GM19438 (cell line): ENCODE data around the gene TRPC4.

Experiments used
- ATAC-seq: cut with Tn5 transposase; IDR thresholded peaks from one replicate; pipeline ENCODE4 v1.9.1; 2021; ENCODE audit warnings: low read depth; ENCODE audit not compliant: unreplicated experiment

The TRPC4 gene

DNA sequence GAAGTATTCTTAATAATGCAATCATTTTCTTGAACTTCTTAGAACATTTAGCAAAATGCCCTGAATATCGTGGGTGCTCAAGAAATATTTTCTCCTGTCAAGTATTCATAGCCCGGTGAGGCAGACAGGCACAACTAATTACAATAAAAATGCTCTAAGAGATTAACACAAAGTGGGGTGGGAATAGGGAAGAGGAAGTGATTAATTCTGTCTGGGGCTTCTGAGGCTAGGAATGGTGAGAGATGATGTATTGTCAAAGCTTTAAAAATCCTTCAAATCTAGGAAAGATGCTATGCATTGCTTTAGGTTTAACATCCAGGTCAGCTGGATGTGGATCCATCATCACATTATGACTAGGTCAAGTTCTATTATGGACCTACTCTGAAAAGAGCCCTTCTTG lies 204.2 kb downstream of the TRPC4 start:
- no peak for ATAC-seq

DNA sequence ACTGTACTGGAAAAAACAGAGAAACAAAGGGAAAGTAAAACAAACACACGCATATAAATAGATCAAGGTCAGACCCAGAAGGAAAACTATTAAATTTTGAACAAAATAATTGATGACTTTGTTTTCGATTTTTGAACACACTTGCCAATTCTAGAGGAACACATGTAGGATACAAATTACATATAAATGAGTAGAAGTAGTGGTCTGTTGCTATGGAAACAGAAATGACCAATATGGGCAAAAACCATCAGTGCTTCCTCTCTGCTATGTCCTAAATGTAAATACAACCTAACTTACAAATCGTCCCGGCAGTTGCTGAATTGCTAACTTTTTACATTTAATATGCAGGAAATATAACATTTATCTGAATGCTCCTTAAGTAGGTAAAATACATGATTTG lies 205.8 kb downstream of the TRPC4 start:
- no peak for ATAC-seq

DNA sequence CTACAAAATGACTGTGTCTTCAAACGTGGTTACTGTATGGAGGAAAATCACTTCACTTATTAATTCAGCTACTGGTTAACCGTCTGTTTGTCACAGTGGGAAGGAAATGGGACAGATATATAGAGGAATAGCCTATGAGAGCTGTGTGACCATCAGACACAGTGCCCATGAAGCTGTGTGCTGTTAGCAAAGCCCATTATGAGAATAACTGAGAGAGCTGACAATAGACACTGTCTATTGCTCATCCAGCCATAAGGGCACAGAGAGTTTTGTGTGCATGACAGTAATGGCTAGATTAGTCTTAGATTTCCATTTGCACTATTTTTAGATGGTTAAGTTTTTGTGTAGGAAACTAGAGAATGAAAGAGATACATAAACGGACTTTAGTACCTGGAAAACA lies 206.9 kb downstream of the TRPC4 start:
- no peak for ATAC-seq

DNA sequence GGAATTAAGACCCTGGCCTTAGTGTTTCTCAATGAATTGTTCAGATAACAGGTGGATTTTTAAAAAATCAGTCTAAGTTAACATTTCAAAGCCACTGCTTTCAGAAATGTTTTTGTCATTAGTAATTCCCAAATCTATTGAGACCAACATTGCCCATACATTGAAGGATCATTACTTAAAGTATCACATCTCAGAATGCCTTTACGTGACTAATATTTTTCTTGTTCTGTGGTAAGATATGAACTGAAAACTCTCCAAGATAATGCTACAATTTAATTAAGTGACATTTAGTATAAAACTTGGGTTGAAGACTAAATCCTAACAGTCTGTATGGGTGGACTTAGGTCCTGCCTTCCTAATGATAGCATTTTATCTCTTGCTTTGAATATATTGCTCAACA lies 211.6 kb downstream of the TRPC4 start:
- ATAC-seq, result no peak

DNA sequence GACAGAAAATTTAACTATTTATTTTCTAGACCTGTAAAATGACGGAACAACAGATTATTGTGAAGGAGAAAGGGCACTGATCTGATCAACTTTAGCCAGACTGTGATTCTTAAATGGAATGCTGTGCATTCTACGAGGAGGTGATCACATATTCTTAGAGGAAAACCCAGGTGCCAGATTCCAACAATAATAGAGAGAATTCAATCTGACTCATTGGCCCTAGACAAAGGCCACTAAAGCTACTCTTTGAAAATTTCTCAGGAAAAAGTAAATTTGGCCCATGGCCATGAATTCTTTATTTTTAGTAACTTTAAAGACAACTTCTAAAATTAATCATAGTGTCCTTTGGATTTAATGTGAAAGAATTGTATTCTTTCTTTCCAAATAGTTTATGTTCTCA lies 212.4 kb downstream of the TRPC4 start:
- no peak for ATAC-seq

DNA sequence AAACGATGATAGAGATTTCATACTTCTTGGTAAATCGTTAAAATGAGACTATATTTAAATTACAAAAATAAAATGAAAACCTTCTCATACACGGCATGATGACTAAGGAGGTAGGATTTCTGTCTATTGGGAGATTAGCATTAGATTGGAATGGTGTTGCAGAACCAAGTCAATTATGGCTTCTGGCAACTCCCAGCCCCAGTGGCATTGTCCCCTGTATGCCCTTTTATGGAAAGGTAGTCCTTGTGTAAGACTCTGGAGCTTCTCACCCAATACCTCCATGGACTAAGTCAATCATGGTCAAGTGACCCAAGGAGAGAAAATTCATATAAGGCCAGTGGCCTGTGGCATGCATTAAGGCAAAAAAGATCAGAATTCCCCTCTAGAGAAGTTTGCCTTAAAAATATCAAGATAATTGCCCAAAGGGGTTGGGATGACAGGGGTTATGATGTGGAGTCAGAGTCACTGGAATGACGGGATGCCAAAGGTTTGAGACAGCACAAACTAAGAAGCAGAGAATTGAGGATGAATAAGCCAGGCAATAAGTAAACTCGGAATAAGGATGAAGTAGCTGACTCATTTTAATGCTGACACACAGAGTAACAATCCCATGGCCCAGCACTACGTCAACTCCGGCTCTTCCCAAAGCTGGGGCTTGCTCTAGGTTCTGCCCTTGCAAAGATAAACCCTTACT lies 213.2 kb downstream of the TRPC4 start:
- ATAC-seq, result no peak

DNA sequence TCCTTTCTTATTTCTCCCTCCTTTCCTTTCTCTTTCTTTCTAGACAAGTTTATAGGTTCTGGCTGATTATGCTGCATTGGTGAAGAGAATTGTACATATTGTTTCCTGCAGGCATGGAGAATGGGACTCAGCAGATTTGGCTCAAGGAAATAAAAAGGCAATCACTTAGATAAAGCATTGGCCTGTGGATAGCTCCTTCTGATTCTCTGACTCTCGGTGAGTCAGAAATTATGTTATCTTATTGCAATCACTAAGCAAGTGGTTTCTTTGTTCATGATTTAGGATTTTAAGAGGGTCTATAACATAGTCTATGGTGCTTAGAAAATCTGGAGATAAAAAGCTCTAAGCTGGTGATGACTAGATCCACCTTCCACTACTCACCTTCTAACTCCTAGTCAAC lies 217.0 kb downstream of the TRPC4 start:
- no peak for ATAC-seq

DNA sequence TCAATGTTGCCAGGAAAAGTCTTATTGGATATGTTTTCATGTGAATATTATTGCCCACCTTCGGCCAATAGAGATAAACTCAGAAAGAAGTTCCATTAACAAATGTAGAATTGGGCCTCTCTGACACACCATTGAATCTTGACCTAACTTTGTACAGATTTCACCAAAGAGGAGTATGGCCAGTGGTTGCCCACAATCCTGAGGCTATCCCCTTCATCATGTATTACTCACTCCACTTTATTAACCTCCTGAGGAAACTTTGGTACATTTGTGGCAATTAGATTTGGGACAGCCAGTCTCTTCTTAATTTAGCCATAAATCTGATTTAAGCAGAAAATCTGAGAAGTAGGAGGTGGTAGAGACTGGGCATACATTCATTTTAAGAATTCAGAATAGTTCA lies 217.7 kb downstream of the TRPC4 start:
- ATAC-seq, result no peak

DNA sequence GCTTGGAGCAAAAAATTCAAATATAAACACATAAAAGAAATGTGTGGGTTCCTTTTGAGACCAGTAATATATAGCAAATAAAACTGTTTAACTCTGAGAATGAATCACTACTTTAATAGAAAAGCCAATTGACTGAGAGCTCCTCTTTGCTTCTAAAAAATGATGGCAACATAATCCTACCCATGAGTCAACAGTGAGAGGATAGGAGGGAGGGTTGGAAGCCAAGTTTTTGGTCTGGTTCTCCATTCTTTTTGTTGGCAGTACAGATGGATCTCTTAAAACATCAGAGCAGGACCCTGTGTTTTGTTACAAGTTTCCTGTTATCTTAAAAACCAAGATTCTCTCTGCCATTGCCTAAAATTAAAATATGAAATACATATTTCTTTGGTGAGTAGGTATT lies 221.0 kb downstream of the TRPC4 start:
- no peak for ATAC-seq

DNA sequence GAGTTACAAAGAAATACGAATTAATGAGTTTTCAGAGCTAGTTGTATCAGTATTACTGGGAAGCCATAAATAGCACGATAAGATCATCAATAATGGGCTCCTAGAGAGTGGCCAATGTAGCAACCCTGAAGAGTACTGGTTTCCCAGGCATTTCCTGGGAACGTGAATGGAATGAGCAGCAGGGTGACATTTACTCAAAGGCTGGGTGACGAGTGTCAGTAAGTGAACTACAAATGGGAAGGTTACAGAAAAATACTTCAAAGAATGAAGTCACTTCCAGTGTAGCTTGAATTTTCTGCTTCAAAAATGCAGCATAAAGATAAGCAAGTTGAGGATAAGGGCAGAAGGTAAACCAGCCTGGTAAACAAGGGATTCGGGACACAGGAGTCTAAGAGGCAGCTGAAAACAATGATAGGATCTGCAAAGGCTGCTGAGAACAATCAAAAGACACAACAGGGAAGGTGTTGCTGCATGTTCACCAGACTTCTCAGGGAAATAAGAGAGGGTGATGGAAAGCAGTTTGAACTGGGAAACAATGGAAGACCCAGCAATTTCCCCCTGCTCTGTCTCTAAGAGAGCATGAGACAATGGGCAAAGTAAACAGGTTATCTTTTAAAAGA lies 222.4 kb downstream of the TRPC4 start:
- no peak for ATAC-seq

DNA sequence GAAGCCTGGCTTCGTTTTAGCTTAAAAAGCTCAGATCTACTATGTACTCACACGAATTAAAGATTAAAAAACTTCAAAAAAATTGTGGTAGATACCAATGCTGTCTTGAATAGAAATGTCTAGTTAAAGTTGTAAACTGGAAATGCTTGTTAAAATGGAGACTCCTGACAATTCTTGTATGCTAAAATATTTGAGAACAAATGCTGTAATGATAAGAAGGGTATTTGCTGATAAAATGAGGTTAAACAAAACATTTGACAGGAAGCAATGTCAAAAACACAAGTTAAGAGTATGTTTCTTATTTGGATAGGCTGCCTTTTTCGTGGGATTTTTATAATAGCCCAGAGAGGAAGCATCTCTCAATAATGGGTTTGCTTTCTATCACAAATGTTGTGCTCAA lies 223.0 kb downstream of the TRPC4 start:
- no peak for ATAC-seq

DNA sequence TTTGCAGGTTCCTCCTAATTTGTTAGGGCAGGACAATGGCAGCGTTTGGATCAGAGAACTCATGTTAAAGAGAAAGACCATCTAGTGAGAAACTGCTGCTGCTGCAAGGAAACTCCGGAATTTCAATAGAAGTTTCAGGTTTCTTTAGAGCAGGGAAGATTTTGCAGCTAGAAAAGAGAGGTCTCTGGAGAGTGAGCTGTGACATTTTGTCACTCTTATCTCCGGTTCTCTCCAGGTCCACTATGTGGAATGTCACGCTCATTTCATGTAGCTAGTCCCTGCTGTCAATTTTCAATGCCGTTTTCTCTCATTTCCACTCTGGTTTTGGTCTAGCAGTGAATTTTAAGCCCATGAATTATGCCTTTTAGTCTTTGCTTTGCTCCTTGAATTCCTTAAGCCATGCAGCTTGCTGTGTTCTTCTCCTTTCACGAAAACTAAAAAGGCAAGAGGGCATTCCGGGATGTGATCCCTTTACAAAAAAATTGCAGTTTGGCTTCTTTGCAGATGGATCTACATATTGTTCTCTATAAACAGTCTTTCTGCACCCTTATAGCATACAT lies 224.3 kb downstream of the TRPC4 start:
- no peak for ATAC-seq

DNA sequence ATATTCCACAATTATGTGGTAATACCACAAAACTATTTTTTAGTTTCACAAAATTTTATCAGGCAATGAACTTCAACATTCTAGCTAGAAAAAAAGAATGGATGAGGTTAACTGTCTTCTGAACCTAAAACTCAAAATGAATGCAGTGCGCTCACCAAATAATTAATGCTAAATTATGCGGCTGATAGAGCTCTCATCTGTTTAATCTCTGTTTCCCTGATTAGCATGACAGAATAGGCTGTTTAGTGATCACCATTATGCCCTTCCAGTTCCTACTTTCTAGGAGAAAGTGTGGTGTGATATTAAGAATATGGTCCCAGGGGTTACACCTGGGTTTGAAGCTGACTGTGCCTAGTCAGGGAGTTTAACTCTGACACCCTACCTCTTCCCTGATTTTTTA lies 228.2 kb downstream of the TRPC4 start:
- no peak for ATAC-seq

DNA sequence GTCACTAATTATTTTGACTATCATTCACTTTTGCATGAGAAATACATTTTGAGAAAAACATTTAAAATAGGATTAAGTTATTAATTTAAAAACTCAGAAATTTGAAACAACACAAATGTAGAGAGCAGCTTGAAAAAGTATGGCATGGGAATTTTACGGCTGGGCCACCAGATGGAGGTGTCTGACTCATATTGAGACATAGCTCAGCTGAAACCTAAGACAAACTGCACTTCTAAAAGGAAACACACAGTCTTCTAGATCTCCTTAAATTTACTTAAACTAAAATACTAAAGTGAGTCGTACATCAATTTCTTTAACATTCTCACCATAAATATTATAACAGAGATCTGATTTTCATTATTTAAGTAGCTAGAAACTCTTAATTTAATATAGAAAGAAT lies 229.1 kb downstream of the TRPC4 start:
- ATAC-seq, result no peak

DNA sequence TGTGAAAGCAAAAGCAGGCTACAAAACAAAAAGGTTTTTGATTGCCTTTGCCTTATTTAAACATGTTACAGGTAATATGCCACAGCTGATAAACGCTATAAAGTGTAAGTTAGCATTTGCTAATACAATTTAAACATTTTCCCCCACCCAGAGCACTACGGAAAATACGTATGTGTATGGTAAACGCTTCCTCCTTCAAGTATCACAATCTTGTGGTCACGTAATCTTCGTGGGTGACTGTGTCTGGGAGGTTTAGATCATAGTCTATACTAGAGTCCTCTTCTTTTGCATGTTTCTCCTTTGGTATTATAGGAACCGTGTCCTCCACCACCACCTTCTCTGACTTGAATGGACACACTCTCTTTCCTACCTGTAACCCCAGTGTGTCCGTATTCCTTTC lies 232.9 kb downstream of the TRPC4 start:
- ATAC-seq, result no peak

DNA sequence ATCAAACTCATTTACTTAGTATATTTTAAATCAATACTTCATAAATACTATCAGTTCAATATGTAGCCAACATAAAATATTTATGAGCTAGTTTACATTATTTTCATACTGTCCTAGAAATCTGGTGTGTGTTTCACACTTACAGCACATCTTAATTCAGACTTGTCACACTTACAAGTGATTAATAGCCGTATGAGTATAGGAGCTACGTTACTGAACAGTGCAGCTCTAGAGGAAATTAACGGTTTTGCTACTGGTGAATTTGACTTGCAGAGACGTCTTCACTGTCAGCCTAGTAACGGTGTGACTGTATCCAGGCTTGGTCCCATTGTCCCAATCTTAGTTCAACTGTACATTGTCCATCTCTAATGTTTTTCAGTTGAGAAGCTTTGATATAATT lies 237.3 kb downstream of the TRPC4 start:
- no peak for ATAC-seq

DNA sequence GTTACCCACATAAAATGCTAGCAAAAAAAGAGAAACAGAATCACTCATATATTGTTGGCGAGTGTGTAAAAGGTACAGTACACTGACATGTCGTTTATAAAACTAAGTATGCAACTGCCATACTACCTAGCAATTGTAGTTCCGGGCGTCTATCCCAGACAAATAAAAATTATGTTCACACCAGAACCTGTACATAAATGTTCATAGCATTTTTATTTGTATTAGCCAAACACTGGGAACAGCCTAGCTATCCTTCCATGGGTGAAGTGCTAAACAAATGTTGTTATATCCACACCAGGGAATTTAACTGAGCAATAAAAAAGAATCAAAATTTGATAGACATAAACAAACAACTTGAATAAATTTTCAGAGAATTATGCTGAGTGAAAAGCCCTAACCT lies 242.1 kb downstream of the TRPC4 start:
- ATAC-seq, result no peak

DNA sequence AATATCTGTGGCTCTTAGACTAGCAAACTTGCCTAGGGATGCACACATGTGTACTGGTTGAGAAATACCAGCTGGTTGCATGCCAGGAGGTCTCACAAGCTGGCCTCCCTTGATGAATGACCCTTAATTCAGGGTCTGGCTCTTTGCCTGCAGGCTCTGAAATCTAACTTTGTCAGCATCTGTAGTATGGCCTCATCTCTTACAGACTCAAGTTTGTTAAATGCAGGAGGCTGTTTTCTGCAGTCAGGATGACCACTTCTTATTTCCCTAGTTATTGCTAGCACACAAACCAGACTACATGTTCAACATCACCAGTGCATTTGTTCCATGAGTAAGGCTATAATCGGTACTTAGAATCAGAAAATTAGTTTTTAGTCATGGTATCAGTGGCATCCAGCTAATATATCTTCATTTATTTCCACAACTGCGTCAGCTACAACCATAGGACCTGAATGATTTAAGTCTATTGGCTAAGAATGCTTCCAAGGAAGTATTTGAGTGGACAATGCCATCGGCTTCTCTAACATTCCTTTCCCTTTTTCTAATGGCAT lies 247.7 kb downstream of the TRPC4 start:
- no peak for ATAC-seq

DNA sequence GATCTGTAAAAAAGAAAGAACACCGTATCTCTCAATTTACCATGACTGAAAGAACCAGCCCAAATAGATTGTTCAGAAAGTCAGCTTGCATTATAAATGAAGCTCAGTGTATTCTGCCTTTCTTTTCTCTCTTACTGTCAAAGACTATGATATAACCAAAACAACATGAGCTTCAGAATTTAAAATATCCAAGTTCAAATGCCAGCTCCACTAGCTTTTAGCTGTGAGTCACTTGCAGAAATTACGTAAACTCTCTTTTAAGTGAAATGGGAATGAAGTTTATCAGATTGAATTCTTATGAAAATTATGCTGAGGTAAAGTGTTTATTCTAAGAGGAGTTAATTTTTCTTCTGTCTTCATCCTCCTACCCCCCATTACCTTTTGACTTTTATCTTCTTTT lies 251.0 kb downstream of the TRPC4 start:
- no peak for ATAC-seq

DNA sequence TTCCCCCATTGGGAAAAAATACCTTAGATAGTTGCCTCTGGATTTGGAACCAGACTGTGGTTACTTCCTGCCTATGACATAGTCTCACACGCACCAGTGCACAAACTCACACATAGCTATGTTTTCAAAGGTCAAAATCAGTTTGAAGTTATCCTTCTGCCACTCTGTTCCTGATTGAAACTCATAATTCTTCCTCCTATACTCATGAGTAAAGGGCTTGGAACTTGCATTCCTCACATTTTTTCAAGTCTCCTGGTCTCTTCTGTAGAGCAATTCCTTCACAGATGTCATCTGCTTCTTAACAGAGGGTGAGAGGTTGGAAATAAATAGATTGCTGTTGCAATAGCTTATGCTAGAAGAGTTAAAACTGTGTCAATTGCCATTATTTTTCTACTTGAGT lies 252.4 kb downstream of the TRPC4 start:
- ATAC-seq, result no peak

DNA sequence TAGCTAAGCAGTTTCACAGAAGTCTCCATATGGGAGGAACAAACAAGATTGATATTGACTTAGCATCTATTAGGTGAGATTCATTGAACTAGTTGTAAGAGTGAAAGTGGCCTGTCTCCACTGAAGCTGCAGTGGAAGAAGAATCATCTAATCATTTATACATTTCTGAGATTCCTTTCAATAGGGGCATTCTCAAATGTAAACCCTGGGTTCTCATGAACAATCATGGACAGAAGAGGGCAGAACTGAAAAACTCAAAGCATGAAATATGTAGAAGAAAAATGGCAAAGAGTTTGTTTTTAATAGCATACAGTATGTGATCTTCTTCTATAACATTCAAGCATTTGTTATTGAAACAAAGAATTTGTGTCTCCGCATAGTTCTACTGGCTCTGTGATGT lies 253.4 kb downstream of the TRPC4 start:
- ATAC-seq, result no peak

DNA sequence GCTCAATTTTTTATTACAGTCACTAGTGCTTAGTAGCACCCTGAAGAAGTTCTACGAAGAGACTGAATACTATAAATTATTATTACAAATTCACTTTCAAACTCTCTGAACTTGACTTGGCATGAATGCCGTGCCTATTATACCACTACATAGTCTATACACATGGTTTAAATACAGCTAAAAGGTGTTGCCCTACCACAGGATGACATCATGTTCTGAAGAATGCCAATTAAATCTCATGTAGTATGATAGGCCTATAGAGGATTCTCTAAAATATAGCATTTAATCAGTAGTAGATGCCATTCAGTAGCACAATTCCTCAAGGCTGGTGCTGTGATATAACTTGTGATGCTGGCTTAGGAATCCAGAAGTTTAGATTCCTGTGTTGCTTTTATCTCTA lies 254.3 kb downstream of the TRPC4 start:
- no peak for ATAC-seq
